ENCODE data around the gene RCC2.

The RCC2 gene

GRCh38 chr1:17370618-17371017 is 68.9 kb downstream of the RCC2 start:
- no peak for ATAC-seq

DNA sequence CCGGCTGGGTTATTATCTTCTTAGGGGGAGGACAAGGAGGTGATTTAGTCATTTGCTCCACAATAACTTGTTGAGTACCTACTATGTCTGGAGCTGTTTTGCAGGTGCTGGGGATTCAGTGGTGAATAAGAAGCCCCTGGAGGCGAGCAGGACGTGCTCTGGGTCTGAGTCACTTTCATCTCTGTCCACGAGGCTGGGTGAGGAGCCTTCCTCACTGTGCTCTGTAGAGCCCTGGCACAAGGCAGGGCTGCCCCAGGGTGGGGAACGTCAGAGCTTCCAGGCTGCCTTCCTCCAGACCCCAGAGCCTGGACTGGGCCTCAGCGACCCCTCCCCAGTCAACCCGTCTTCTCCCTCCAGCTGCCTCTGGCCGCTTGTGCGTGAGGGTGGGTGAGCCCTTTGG is 70.0 kb downstream of the RCC2 start:
- no peak for ATAC-seq

DNA sequence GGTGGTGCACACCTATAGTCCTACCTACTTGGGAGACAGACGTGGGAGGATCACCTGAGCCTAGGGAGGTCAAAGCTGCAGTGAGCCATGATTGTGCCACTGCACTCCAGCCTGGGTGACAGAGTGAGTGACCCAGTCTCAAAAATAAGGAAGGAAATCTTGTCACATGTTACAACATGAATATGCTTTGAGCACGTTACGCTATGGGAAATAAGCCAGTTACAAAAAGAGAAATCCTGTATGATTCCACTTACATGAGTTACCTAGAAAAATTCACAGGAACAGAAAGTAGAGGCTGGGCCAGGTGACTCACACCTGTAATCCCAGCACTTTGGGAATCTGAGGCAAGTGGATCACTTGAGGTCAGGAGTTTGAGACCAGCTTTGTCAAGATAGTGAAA is 74.2 kb downstream of the RCC2 start:
- ATAC-seq = no peak

DNA sequence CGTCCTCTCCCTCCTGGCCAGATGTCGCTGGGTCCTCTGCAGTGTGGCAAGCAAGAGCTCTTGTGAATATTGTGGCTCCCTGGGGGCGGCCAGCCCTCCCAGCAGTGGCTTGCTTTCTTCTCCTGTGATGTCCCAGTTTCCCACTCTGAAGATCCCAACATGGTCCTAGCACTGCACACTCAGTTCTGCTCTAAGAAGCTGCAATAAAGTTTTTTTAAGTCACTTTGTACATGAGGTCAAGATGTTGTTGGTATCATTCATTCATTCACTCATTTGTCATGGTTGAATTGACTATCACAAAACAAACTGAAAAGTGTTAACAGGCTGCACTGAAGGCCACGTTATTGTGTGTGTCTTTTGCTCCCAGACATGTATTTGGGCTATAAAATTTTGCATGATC is 75.7 kb downstream of the RCC2 start:
- no peak for ATAC-seq

GRCh38 chr1:17363351-17363750 is 76.1 kb downstream of the RCC2 start:
- no peak for ATAC-seq

DNA sequence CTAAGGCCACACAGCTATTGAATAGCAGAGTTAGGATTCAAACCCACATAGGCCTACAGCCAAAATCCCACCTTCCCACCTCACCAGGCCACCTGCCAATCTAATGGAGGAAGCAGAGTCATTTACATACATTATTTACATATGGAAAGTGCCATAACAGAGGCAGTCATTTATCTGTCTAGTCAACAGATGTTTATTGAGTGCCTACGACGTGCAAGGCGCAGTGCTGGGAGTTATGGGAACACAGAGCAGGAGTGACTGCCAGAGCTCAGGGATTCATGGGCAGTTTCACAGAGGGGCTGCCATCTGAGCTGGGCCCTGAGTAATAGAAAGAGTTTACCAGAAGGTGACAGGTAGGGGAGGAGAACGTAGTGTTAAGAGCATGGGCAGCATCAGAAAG is 77.8 kb downstream of the RCC2 start:
- no peak for ATAC-seq

GRCh38 chr1:17360272-17360956 is 79.1 kb downstream of the RCC2 start:
- ATAC-seq = no peak

GRCh38 chr1:17359808-17360207 is 79.7 kb downstream of the RCC2 start:
- ATAC-seq = no peak

GRCh38 chr1:17359031-17359430 is 80.4 kb downstream of the RCC2 start:
- ATAC-seq = no peak

- ATAC-seq = no peak
These were observed 80.9 kb downstream of the RCC2 start for GRCh38 chr1:17358557-17358956.

All from activated CD4-positive, CD25-positive, alpha-beta regulatory T cell treated with anti-CD3 and anti-CD28 coated beads, Interleukin-2, amount 50 U/mL, for 24 hours (primary cell).